AG04449 (cell line): Measurements from ENCODE around the gene DIP2B.

ENCODE experiments used
- CTCF ChIA-PET: fragments of 350-600 bp; formaldehyde crosslinking; extraction: SDS; loops from one replicate; lab custom pipeline; 2021; ENCODE audit warnings: antibody characterized with exemption; lab: Yijun Ruan, JAX
- POLR2A ChIA-PET: fragments of 400-600, 350-600 bp; formaldehyde crosslinking; extraction: SDS; loops from one replicate; lab custom pipeline; 2020; ENCODE audit warnings: antibody characterized with exemption, inconsistent platforms; lab: Yijun Ruan, JAX
- DNase-seq: peaks from one replicate; pipeline ENCODE4 v3.0.0-alpha.2; 2010; ENCODE audit warnings: low read depth, low spot score
- H3K4me3 ChIP-seq: 2 replicates; pipeline ENCODE4 v1.5.1; 2011; ENCODE audit warnings: low read depth, mild to moderate bottlenecking, control low read depth, low read length
- TF ChIP-seq, protein P1 (sequence below): IDR thresholded peaks from one replicate; pipeline ENCODE4 v1.5.1; 2011; ENCODE audit warnings: mild to moderate bottlenecking, moderate library complexity, low read length, control low read depth, inconsistent platforms; ENCODE audit not compliant: insufficient read depth; ENCODE audit errors: missing control alignments

DIP2B gene

DNA sequence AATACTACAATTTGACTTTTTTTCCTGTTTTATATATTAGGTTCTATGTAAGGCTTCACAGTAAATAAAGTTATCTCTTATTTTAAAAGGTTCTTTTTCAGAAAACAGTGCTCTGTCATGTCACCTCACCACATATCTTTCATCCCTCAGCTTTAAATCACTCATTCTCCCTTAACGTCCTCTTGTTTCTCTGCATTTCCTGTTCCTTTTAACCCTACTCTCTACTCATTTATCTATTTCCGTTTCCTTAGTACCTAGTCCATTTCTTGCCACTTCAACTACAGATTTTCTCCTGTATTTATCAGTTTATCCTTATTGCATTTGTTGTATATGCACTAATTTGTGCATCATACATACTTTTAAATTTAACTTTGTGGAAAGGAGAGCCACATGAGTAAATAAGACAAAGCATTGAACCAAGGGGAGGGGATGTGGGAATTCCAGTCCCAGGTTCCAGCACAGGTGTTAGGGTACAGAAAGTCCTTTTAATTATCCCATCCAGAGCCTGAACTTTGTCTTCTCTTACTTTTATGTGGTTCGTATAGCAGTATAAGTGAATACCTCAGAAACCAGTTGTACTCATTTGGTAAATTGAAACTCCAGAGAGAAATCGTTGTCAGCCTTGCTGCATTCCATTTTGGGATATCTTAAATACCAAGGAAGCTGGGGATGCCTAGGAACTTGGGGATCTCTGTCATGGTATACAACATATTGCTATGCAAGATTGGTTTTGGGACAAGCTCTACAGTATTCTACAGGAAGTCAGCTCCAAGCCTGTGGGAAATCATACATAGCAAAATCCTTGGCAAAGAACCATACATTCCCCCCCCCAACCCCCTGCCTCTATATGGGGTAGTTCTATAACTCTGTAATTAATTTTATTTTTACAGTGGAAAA, 120.5 kb downstream of the DIP2B start:
- no peak overlapping the region for H3K4me3 ChIP-seq
- POLR2A ChIA-PET: no interaction called here

DNA sequence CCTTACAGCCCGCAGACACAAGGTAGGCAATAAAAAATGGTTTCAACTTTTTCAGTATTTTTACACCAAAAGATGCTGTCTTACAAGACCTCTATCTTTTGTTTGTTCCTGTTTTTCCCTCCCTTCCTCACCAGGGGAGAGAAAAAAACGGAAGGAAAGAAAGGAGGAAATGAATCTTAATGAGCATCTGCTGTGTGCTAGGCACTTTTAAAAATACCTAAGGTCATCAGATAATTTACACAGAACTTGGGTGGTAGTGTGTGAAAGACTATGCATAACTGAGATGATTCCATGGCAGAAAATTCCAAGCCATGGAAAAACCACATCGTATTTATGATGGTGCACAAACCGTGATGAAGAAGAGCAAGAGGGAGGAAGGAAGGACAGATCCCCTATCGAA, 121.2 kb downstream of the DIP2B start:
- H3K4me3 ChIP-seq: no peak overlapping the region
- ChIA-PET CTCF (no interaction called here), POLR2A (no interaction called here)
- DNase-seq: no peak
- TF ChIP-seq, protein P1, sequence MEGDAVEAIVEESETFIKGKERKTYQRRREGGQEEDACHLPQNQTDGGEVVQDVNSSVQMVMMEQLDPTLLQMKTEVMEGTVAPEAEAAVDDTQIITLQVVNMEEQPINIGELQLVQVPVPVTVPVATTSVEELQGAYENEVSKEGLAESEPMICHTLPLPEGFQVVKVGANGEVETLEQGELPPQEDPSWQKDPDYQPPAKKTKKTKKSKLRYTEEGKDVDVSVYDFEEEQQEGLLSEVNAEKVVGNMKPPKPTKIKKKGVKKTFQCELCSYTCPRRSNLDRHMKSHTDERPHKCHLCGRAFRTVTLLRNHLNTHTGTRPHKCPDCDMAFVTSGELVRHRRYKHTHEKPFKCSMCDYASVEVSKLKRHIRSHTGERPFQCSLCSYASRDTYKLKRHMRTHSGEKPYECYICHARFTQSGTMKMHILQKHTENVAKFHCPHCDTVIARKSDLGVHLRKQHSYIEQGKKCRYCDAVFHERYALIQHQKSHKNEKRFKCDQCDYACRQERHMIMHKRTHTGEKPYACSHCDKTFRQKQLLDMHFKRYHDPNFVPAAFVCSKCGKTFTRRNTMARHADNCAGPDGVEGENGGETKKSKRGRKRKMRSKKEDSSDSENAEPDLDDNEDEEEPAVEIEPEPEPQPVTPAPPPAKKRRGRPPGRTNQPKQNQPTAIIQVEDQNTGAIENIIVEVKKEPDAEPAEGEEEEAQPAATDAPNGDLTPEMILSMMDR: no peak

More for the DNA sequence above, 120.5 kb downstream of the DIP2B start:
- DNase-seq: no peak
- TF ChIP-seq, protein P1: no peak
- CTCF ChIA-PET: interaction anchor here (4.4 kb wide), 1 partner anchor 120 kb away, joined by 19 read pairs; the partner anchor contains the start of gene DIP2B

DNA sequence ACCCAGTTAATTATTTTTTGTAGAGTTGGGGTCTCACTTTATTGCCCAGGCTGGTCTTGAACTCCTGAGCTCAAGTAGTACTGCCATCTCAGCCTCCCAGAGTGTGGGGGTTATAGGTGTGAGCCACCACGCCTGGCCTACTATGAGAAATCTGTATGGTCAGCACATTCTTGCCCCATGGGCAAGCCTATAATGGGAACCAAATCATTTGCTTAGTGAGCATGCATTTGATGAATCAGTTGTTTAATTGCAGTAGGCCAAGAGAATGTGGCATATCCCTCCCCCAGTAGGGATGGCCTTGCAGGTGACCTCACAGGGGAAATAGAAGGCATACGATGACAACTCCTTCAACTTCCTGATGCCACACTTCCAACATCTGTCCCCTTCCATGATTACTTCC, 122.7 kb downstream of the DIP2B start:
- TF ChIP-seq, protein P1: no peak
- POLR2A ChIA-PET: no interaction called here

DNA sequence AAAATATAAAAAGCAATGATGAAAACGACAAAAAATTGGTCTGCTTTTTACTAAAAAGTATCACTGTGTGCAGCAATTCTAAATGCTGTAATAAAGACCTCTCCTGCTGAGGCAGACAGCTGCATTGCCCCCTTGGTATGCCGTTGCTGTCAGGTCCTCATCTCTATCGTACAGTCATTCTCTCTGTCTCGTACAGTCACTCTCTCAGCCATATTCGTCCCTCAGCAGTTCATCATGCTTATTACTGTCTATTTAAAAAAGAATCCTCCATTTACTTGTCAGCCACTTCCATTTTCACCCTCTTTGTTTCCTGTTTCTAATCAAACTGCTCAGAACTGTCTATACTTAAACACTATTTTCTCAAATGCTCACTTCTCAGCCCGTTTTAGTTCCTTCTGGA, 123.6 kb downstream of the DIP2B start:
- CTCF ChIA-PET: interaction anchor here (2.6 kb wide), 1 partner anchor 10 kb away, joined by 12 read pairs; no protein-coding TSS in a partner anchor
- H3K4me3 ChIP-seq: no peak overlapping the region
- POLR2A ChIA-PET: no interaction called here
- no peak for DNase-seq
- TF ChIP-seq, protein P1: no peak

More for the DNA sequence above, 122.7 kb downstream of the DIP2B start:
- no peak overlapping the region for H3K4me3 ChIP-seq
- no peak for DNase-seq
- CTCF ChIA-PET: interaction anchor here (0.9 to 2.6 kb wide), 3 partner anchors 9 to 13 kb away, joined by 3 to 12 read pairs (median 5); no protein-coding TSS in a partner anchor

DNA sequence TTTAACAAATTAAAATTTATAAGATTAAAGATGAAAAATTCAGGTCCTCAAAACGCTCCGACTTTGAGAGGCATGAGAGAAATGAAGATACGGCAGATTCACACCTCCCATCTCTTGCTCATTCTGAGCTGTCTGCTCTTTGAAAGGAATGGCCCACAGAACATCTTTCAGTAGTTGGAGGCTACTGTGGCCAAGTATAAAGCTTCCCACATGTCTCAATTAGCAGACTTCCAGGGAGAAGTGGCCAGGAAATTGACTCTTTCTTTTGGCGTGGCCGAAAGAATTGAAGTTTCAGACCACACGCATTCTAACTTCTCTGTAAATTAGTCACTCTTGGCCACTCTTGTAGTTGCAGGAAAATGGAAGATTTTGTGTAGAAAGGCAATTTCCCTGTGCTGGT, 129.2 kb downstream of the DIP2B start:
- ChIA-PET POLR2A (no interaction called here), CTCF (interaction anchor here (3.8 to 4.3 kb wide), 2 partner anchors 125 to 130 kb away, joined by 25 to 44 read pairs; partner anchors contain the start of gene DIP2B)
- no peak overlapping the region for H3K4me3 ChIP-seq
- no peak for DNase-seq
- TF ChIP-seq, protein P1: no peak

DNA sequence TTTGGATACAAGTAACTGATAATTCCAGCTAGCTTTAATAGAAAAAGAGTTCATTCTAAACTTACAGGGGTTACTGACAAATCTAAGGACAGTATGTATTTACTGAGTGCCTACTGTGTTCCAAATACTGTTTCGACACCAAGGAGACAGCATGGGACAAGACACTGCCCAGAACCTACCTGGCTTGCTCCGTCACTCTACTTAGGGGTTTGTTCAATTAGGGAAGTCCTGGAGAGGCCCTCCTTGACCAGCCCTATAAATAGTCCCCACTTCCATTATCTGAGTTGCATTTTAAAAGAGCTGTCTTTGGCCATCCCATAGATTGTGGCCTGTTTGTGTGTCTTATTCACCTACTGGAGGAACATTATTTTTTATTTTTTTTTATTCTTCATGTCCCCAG, 129.6 kb downstream of the DIP2B start:
- POLR2A ChIA-PET: no interaction called here
- CTCF ChIA-PET: interaction anchor here (1.0 to 4.3 kb wide), 5 partner anchors 10 to 130 kb away, joined by 3 to 44 read pairs (median 8); partner anchors contain the start of gene DIP2B
- TF ChIP-seq, protein P1: no peak

More for the DNA sequence above, 129.6 kb downstream of the DIP2B start:
- no peak overlapping the region for H3K4me3 ChIP-seq
- no peak for DNase-seq
